Prostate gland (tissue), 2 donors: ENCODE results near the gene SIRPB2.

Experiments
- CTCF ChIP-seq, 4 experiments: fragments of 200-600 bp in 2 of 4; fragments of 450-650 bp in 2 of 4; sonication (generic) in 2 of 4; IDR thresholded peaks; 1 replicate in 3 of 4; 2 replicates in 1 of 4; pipeline ENCODE4 v1.5.1; 2016 to 2019; ENCODE audit warnings: antibody characterized with exemption in 4 of 4, mild to moderate bottlenecking in 2 of 4, moderate library complexity in 2 of 4
- POLR2AphosphoS5 ChIP-seq: sonication (generic); formaldehyde crosslinking; IDR thresholded peaks from one replicate; pipeline ENCODE4 v1.6.1; 2017; ENCODE audit warnings: antibody characterized with exemption

- TF ChIP-seq CTCF (IDR thresholded peaks at IDR 0.05) = no peak
- no peak for TF ChIP-seq POLR2AphosphoS5
Measured at GRCh38 chr20:1490643-1491195, 501 bp downstream of the SIRPB2 start.
